Measurements from ENCODE around the gene CIC.
A peak's percentile ranks its signal among the peaks of the same experiment; 100 is the strongest.
"Not testable (repeated sequence)": the region's sequence is repeated elsewhere in the genome, so short reads cannot be mapped to it uniquely, and the experiment has no call there.

The CIC gene

DNA sequence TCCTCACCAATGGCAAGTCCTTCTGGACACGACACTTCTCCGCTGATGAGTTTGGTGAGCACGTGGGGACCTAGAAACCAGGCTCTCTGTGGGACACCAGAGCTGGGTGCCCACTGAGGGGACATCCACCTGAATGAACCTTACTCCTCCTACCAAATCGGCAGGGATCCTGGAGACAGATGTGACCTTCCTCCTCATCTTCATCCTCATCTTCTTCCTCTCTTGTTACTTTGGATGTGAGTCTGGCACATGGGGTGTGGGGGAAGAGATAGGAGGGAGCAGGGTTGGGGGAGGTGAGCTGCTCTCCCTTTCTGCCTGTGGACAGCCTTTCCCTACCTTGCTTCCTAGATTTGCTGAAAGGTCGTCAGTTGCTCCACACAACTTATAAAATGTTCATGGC lies 46.0 kb downstream of the CIC start:
- DNase-seq = no peak

DNA sequence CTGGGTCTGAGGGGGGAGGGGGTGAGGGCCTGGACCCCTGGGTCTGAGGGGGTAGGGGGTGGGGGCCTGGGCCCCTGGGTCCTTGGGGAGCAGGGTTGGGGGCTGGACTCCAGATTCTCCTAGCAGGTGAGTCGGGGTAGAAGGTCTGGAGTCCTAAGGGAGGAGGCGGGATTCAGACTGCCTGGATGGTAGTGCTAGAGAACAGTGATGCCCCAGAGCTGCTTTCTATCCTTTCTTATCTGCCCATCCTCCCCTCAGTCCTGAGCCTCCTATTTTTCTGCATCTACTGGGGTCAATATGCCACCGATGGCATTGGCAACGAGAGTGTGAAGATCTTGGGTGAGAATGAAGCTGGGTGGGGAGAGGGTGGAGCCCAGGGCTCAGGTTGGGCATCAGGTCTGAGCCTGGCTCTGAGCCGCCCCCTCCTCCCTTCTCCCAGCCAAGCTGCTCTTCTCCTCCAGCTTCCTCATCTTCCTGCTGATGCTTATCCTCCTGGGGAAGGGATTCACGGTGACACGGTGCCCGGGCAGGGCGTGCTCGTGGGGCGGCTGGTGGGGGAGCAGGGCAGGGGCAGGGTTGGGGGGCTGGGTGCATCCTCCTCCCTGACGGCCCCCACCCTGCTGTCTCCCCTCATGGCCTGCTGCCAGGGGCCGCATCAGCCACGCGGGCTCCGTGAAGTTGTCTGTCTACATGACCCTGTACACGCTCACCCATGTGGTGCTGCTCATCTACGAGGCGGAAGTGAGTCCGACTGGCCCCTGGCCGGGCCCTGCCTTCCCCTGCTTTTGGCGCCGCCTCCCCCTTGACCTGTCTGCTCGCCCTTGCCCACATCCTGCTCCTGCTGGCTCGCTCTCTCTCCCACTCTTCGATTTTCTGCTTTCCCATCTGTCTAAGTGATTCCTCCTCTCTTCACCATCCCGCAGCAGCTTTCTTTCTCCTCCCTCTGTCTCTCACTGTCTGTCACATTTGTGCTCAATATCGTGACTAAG lies 47.5 kb downstream of the CIC start:
- peak; percentile 96 for DNase-seq

DNA sequence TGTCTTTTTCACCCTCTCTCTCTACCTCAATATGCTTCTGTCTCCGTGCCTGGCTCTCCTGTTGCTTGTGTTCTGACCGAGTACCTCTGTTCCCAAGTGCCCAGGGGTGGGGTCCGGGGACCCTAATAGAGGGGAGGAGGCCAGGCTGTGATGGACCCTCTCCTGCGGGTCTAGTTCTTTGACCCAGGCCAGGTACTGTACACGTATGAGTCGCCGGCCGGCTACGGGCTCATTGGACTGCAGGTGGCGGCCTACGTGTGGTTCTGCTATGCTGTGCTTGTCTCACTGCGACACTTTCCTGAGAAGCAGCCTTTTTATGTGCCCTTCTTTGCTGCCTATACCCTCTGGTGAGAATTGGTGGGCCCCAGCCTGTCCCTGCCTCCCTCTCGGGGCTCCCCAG lies 48.5 kb downstream of the CIC start:
- DNase-seq = peak; percentile 44

DNA sequence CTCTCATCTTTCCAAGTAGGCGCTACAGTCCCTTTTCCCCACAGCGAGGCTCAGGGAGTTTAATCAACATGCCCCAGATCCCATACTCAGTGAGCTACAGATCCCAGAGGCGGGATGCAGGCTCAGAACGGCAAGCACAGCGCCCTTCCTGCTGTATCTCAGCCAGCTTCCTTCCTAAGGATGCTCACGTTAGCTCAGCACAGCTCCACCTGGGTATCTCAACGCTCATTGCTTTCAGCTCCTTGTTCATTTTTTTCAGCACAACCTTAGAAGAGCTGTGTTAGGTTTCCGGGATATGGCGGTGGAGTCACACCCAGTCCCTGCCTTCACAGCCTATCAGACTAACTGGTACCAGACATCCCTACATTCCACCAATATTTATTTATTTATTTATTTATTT lies 53.3 kb downstream of the CIC start:
- DNase-seq = no peak

DNA sequence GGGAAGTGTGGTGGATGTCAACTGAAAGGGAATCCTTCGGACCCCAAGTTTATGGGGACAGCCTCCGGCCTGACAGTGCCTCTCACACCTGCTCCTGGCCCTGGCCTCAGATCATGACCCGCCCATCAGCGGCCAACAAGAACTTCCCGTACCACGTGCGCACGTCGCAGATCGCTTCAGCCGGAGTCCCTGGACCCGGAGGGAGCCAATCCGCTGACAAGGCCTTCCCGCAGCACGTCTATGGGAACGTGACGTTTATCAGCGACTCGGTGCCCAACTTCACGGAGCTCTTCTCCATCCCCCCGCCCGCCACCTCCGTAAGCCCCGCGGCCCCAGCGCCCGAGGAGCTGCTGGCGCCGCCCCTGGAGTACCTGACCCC lies 54.4 kb downstream of the CIC start:
- peak; percentile 40 for DNase-seq

DNA sequence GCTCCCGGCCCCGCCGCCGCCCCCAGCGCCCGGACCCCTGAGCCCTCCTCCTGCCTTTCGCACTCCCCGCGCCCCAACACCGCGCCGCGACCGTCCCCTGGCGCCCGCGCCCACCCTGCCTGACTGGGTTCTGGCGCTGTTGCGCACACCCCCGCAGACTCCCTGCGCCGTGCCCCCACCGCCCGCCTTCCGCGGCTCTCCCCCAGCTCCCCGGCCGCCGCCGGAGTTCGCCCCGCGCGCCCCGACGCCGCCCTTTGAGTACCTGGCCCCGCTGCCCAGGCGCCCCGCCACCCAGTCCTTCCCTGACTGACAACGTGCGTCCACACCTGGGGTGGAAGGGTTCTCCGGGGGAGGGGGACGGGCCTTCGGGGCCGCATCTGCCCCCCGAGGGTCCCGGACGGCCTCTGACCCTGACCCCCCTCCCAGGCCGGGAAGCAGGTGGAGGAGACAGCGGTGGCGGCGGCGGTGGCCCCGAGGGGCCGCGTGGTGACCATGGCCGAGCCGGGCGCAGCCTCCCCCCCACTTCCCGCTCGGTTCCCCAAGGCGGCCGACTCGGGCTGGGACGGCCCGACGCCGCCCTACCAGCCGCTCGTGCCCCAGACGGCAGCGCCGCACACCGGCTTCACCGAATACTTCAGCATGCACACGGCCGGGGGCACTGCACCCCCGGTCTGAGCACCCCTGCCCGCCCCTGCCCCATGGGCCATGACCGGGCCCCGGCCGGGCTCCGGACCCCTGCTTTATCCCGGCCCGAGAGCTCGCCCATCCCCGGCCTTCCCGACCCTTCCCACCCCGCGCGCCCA lies 55.0 kb downstream of the CIC start:
- peak; percentile 75 for DNase-seq

DNA sequence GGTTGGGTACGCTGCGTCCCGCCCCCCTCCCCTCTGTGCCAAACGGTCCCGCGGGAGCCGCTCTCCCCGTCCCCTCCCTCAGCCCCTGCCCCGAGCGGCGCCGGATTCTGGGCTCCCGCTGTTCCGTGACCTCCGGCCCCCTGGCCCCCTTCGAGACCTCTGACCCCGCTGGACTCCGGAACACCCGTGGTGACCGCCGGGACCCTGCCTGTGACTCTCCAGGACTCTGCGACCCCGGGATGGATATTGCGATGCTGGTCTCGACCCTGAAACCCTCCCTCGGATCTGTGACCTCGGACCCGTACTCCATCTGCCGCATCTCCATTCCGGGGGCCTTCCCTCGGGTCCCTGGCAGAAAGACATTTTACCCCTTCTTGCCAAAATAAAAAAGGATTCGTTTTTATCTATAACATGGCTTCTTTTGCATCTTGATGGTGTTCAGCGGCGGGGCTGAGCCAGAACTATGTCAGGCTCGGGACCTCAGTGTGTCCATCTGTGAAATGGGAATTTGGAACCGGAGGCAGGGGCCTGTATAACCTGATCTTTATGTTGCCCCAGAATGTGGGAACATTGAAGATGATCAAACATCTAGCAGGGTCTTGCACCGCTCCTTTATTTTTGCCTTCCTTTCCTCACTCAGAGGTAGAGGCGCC lies 55.7 kb downstream of the CIC start:
- DNase-seq = no peak

DNA sequence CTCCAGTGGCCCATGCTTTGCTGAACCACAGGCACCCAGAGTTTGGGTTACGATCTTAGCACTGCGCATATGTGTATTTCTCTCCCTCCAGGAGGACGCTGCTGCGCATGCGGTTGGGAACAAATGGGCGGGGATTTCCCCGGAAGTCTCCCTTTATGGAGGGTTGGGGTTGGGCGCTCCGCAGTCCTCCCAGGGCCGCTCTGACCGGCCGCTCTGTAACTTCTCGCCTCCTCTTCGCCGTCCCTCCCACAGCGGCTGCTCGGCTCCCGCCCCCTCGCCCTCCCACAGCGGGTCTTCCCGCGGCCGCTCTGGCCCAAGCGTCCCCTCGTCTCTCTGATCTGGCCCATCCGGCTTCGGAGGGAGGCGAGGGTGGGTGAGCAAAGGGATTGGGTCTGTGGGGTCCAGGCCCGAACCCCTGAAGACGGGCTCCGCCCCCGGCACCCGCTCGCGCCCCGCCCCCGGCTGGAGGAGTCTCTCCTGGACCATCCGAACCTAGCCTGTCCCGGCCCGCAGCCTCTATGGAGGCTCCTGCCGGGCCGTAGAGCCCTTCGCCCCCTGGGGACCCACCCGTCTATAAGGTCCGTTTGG lies 56.4 kb downstream of the CIC start, which contains the start of gene MEGF8:
Gene MEGF8 (plus strand): TSS at position 328 of the 588 bp plus-strand sequence. CDS start 609 bp downstream, outside the sequence.
- DNase-seq = peak; percentile 99

DNA sequence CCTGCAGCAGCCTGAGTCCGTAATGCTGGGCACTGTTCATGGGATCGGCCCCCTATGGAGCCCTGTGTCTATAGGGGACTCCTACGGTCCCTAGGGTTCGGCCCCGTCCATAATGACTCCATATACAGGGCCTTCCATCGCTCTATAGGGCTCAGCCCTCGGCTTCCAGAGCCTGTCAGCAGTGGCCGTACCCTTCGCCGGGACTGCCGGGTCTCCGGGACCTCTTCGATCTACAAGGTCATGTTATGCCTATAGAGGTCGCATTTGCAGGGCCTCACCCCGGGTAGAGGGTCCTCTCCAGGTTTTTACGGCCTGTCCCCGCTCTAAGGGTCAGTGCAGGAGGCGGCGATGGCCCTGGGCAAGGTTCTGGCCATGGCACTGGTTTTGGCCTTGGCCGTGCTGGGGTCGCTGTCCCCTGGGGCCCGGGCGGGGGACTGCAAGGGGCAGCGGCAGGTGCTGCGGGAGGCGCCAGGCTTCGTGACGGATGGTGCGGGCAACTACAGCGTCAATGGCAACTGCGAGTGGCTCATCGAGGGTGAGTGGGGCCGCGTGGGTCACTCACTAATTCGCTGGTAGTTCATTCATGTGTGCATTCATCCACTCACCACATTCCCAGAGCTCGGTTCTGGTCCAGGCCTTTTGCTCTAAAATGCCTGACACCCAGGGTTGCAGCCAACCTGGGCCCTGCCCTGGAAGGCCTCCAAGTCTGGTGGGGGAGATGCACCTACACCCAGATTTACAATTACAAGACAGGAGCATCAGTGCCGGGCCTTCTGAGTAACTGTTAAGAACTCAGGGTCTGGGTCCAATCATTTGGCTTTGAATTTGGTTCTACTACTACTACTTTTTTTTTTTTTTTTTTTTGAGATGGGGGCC lies 57.1 kb downstream of the CIC start:
- DNase-seq = peak; percentile 69

DNA sequence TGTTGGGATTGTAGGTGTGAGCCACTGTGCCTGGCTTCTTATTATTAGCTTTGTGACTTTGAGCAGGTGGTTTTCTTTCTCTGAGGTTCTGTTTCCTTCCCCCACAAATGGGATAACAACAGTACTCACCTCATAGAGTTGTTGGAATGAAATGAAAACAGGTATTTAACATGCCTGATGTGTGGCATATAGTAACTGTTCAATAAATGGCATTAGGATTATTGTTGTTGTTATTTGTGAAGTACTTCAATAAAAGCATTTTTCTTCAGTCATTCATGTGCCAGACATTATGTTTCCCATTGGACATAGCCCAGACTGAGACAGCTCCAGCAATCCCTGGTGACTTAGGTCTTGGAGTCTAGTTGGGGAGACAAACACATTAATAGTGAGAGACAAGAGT lies 57.9 kb downstream of the CIC start:
- DNase-seq = no peak

DNA sequence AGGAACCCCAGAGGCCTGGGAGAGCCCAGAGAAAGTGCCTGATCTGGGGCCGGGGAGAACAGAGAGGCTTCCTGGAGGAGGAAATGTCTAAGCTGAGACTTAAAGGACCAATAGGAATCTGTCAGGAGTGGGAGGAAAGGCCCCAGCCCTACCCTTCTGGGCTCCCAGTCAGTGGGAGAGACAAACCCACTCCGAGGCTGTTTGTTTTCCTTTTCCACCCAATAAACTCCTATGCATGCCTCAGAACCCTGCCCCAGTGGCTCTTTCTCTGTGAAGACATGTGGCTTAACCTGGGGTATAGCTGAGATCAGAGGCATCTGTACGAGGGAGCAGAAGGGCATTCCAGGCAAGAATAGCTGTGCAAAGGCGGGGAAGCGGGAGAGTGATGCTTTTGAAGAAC lies 58.3 kb downstream of the CIC start:
- DNase-seq = no peak

DNA sequence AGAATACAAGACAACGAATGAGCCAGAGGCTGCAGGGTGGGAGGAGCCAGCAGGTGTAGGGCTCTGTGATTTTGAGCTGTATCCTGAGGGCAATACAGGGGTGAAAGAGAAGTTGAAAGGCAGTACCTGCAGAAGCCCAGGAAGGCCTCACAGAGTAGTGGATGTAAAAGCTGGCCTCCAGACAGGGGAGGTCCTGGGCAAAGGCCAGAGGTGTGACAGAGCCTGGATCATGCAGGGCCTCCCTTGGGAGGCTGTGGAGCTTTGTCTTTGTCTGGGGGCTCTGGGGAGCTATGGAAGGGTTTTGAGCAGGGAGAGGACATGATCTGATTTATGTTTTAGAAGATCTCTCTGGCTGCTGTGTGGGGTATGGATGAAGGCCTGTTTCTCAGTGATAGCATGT lies 59.1 kb downstream of the CIC start:
- no peak for DNase-seq

DNA sequence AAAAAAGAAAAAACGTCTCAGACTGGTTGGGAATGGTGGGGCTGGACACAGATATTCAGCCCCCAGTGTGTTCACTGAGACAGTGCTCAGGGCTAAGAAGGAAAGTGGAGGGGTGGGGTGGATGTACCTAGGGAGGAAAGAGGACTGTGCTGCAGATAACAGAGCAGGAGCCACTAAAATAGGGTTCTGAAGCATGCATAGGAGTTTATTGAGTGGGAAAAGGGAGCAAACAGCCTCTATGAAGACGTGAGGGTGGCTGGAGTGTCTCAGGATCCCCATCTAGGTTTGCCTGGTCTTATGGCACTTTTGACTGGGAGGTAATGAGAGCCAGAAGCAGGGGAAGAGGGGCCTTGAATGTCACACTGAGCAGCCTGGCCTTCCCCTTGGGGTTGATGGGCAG lies 59.8 kb downstream of the CIC start:
- no peak for DNase-seq

DNA sequence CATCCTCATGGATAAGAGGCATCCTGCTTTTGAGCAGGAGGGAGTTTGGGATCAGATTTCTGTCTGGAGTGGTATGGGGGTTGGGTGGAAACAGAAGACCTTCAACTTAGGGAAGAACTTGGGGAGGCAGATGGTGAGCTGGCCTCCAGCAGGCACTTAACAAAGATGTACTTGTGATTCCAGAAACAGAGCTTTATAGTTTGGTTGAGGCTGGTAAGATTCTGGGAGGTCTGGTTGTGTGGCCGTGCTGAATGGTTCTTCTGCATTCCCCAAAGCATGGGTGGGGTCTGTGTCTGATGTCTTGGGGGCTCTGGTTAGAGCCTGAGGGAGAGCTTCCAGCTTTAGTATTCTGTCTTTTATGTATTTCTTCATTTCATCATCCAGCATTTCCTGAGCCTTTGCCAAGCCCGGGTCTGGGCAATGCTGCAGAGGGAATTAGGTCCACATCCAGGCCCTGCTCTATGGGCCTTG lies 61.2 kb downstream of the CIC start:
- DNase-seq = no peak

DNA sequence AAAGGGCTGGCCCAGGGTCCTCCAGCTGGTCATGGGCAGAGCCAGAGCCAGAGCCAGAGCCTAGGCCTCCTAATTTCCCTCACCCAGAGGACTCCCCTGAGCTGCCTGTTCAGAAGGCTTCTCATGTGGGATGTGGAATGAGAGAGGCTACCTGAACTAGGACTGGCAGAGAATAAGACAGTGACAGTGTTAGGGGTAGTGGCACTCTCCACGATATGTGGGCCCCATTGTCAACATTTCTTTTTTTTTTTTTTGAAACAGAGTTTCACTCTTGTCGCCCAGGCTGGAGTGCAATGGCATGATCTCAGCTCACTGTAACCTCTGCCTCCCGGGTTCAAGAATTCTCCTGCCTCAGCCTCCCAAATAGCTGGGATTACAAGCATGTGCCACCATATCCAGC lies 62.3 kb downstream of the CIC start:
- DNase-seq = not testable (repeated sequence)

DNA sequence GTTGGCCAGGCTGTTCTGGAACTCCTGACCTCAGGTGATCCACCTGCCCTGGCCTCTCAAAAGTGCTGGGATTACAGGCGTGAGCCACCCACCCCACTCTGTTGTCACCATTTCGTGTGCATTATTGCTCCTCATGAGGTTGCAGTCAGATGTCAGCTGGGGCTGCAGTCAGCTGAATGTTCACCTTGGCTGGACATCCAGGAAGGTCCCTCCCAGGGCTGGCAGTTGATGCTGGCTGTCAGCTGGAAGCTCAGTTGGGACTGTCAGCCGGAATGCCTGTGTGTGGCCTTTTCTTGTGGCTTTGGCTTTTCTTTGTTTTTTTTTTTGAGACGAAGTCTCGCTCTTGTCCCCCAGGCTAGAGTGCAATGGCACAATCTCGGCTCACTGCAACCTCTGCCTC lies 63.0 kb downstream of the CIC start:
- no peak for DNase-seq

DNA sequence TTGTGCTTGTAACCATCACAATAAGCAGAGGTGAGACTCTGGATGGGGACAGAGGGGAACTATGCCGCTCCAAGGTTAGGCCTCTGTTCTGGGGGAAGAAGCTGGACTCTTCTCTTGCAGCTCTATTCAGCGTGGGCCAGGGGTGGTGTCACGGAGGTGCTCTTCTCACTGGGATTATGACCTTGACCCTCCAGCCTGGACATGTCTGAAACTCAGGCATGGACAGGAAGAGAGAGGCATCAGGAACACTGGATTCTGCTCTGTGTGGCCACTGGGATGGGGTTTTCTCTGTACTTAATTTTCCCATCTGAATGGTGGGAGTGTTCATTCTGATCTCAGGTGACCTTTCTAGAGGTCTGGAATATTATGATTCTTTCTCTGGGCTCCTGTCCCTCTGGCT lies 64.0 kb downstream of the CIC start:
- no peak for DNase-seq

DNA sequence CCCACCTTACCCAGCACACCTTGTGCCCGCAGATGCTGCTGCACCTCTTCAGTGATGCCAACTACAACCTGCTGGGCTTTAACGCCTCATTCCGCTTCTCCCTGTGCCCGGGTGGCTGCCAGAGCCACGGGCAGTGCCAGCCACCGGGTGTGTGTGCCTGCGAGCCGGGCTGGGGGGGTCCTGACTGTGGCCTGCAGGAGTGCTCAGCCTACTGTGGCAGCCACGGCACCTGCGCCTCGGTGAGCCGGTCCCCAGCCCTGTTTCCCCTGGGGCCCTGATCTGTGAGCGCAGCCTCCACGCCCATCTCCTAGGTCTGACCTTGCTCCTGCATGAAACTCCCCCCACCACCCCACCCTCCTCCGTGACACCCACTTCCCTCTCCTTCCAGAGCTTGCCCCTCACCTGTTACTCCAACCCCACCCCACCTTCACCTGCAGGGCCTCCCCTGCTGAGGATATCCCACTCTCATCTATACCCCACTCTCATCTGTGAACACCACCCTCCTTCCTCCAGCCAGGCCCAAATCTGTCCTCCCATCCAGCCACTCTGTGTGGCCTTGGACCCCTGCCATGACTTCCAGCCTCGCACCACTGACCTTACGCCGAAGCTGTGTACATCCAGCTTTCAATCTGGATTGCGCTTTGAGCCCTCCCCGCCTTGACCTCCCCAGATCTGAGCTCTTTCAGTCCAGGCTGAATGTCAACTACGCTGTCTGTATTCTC lies 65.1 kb downstream of the CIC start:
- DNase-seq = no peak

DNA sequence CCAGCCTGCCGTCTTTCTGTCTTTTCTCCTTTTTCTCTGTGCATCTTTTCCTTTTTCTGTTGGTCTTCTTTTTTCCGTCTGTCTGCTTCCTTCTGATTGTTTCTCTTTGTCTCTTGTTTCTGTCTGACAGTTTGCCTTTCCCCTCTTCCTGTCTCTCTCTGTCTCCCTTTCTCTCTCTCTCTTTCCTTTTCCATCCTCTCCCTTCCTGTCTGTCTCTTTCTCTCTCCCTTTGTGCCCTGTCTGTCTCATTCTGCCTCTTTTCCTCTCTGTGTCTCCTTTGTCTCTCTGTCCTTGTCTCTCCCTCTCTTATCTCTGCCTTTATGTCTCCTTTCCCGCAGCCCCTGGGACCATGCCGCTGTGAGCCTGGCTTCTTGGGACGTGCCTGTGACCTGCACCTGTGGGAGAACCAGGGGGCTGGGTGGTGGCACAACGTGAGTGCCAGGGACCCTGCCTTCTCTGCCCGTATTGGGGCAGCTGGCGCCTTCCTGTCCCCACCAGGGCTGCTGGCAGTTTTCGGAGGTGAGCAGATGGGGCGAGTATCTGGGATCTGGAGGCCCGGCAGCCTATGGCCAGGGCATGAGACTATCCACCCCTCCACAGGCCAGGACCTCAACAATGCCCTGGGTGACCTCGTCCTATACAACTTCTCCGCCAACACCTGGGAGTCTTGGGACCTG lies 65.8 kb downstream of the CIC start:
- DNase-seq = no peak

DNA sequence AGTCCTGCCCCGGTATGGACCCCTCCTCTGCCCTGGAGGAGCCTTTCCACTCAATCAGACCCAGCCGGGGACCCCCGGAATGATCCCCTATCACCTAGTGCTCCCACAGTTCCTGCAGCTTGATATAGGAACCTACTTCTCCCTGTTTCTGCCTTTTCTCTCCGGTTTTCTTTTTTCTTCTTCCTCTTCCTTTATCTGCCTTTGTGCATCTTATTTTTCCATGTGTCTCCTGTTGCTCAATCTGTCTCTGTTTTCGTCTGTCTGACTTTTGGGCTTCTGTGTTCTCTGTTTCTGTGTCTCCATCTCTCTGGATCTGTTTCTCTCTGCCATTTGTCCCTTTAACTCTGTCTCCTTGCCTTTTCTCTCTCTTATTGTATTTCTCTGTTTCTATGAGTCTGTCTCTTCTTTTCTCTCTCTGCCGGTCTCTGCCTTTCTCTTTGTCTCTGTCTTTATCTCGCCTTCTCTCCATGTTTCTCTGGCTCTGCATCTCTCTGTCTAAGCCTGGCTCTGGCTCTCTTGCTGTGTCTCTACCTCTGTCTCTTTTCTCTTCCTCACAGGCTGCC lies 66.4 kb downstream of the CIC start:
- no peak for DNase-seq

Data from DMS53 (cell line).